Measurements from ENCODE around the gene ADRM1.
A peak's percentile ranks its signal among the peaks of the same experiment; 100 is the strongest.

ADRM1 gene, protein sequence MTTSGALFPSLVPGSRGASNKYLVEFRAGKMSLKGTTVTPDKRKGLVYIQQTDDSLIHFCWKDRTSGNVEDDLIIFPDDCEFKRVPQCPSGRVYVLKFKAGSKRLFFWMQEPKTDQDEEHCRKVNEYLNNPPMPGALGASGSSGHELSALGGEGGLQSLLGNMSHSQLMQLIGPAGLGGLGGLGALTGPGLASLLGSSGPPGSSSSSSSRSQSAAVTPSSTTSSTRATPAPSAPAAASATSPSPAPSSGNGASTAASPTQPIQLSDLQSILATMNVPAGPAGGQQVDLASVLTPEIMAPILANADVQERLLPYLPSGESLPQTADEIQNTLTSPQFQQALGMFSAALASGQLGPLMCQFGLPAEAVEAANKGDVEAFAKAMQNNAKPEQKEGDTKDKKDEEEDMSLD

GRCh38 chr20:62302341-62303061, at the start of gene ADRM1:
Gene ADRM1, plus strand, starts transcription at chr20:62302997. Its CDS starts 572 bp downstream, at chr20:62303569.
- peak; percentile 89 for DNase-seq (ENCODE audit: low read depth, low spot score)

DNA sequence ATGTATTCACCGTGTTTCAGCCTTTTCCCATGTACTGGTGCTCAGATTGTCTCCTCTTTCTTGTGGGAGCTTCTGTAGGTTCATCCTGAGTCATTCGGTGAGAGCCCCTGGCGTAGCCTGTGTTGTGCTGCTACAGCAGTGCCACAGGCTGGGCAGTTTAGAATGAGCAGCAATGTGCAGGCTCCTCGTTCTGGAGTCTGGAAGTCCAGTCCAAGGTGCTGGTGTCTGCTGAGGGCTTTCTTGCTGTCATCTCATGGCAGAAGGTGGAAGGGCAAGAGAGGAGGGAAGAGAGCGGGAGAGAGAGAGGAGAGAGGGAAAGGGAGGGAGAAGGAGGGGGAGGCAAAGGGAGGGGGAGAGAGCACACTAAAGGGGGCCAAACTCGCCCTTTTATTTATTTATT, 49.4 kb upstream of the ADRM1 start:
- no peak for DNase-seq (ENCODE audit: low read depth, low spot score)

- no peak for DNase-seq (ENCODE audit: low read depth, low spot score)
Measured at GRCh38 chr20:62254021-62254724, 48.6 kb upstream of the ADRM1 start.

DNA sequence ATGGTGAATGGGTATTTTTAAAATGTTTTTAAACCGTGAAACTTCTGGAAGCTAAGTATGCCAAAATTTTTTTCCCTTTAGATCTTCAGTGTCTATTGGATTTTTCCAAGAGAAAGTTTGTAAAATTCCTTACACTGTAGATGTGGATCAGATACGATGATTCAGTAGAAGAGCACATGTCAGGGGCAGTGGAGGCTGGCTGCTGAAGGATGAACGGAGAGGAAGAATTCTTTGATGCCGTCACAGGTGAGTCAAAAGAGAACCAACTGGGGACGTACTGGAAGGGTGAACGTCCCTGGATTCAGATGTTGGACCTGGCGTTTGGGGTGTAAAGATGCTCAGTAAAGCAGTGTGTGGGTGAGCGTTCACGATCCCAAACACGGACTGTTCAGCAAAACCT, 46.8 kb upstream of the ADRM1 start:
- no peak for DNase-seq (ENCODE audit: low read depth, low spot score)

GRCh38 chr20:62258499-62259293, 44.1 kb upstream of the ADRM1 start:
- DNase-seq (ENCODE audit: low read depth, low spot score), result no peak

DNA sequence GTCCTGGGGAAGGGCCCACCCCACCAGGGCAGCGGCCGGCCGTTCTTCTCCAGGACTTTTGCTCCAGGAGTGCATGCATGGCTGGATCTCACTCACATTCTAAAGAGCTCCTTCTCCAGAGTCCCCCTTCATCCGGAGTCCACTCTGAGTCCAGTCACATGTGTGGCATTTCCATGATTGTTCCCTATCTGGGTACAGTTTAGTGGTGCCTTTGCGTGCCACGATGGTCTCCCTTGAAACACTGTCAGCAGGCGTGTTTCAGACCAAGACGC, 43.6 kb upstream of the ADRM1 start:
- no peak for DNase-seq (ENCODE audit: low read depth, low spot score)

DNA sequence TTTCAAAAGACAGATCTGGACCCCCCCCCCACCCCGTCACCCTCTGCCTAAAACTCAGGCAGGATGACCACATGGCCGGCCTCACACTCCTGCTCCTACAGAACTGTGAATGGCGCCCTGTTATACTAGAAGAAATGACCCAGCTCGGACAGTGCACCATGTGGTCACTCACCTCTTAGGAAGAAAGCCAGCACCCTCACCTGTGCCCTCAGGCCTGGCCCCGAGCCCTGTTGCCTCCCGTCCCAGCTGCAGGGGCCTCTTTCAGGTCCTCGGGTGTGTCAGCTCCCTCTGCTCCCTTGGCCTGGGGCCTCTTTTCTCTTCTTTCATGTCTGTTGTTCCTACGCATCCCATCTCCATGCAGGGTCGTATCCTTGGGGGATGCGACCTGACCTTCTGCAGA, 40.7 kb upstream of the ADRM1 start:
- no peak for DNase-seq (ENCODE audit: low read depth, low spot score)

DNA sequence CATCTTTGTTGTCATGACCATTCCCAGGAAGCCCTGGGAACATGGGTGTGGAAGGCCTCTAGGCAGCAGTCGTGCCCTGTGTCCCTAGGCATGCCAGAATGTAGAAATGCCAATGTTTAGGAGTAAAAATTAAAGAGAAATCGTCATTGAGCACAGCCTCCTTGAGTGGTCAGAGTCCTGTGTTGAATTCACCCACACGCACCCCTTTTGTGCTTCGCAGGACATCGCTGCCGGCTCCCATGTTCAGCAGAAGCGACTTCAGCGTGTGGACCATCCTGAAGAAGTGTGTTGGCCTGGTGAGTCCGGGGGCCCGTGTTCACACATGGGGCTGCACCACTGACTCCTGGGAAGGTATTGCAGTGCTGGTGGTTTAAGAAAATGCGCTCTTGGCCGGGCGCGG, 39.4 kb upstream of the ADRM1 start:
- DNase-seq (ENCODE audit: low read depth, low spot score), result no peak

DNA sequence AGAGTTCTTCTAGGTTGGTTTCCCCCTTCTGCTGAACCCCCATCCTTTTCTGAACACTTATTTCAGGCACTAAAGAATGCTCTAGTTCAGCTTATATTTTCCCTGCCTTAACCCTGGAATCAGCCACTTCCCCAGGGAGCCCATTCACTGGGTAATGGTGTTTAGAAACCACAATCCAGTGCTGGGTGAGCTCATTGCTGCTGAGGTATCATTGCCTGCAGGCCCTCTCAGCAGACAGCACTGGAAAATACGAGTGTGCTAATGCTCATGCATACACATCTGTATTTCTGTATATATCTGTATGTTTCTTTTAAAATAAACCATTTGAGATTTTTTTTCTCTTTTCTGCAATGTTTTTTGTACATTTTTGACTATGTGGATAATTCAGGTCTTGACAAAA, 37.4 kb upstream of the ADRM1 start:
- no peak for DNase-seq (ENCODE audit: low read depth, low spot score)

- DNase-seq (ENCODE audit: low read depth, low spot score), result no peak
Measured at GRCh38 chr20:62266340-62266739, 36.5 kb upstream of the ADRM1 start.

- DNase-seq (ENCODE audit: low read depth, low spot score), result no peak
Measured at GRCh38 chr20:62266851-62267250, 35.9 kb upstream of the ADRM1 start.

GRCh38 chr20:62267543-62267942, 35.3 kb upstream of the ADRM1 start:
- DNase-seq (ENCODE audit: low read depth, low spot score), result no peak

- DNase-seq (ENCODE audit: low read depth, low spot score), result no peak
Measured at GRCh38 chr20:62268228-62268900, 34.4 kb upstream of the ADRM1 start.

GRCh38 chr20:62269378-62269777, 33.4 kb upstream of the ADRM1 start:
- no peak for DNase-seq (ENCODE audit: low read depth, low spot score)

GRCh38 chr20:62269871-62270270, 32.9 kb upstream of the ADRM1 start:
- DNase-seq (ENCODE audit: low read depth, low spot score), result no peak

DNA sequence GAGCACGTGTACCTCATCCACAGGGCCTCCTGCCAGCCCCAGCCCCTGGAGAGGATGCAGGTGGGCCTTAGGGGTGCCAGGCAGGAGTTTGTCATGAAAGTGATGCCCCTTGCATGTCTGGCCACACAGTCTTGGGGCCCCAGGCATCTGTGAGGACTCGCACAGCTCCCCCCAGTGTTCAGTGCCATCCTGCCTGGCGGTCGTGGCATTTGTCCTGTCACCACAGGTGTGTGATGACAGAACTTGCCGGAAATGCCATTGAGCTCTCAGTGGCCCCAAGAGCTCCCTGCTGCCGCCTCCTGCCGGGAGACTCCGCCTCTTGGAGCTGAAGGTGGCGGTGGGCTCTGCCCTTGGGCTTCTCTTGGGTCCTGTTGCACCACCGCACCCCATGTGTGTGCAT, 30.6 kb upstream of the ADRM1 start:
- no peak for DNase-seq (ENCODE audit: low read depth, low spot score)

- no peak for DNase-seq (ENCODE audit: low read depth, low spot score)
Measured at GRCh38 chr20:62273416-62273815, 29.4 kb upstream of the ADRM1 start.

- DNase-seq (ENCODE audit: low read depth, low spot score), result no peak
Measured at GRCh38 chr20:62274332-62274950, 28.4 kb upstream of the ADRM1 start.

- no peak for DNase-seq (ENCODE audit: low read depth, low spot score)
Measured at GRCh38 chr20:62275219-62275618, 27.6 kb upstream of the ADRM1 start.

DNA sequence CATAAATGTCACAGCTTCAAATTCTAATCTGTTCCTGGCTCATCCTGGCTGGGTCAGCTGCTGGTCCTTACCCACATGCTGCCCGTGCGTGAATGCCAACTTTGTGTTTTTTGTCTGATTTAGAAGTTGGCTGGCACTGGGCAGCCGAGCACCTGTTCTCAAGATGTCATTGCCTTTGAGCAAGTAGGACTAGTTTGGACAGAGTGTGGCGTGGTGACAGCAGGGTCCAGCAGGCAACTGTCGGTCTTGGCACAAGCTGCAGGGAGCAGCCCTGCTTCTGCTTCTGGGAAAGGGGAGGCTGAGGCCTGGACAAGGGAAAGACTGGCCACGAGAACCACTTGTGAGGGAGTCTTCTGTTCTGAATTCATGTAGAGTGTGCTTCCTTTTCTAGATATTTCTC, 26.4 kb upstream of the ADRM1 start:
- DNase-seq (ENCODE audit: low read depth, low spot score), result no peak

GRCh38 chr20:62277253-62277652, 25.5 kb upstream of the ADRM1 start:
- no peak for DNase-seq (ENCODE audit: low read depth, low spot score)
